ENCODE measurements around the gene CTSE. TPM values are rescaled to one million over a fixed set of nuclear protein-coding genes. Genes with fewer than 3 reads are reported as not detected.
"Not testable (repeated sequence)": the region's sequence is repeated elsewhere in the genome, so short reads cannot be mapped to it uniquely, and the experiment has no call there.

Gene CTSE
- total RNA-seq, 2 experiments from 2014 or later = not detected

- ChIA-PET POLR2A (no interaction called here), CTCF (interaction anchor here (1.0 to 2.2 kb wide), 2 partner anchors 21 to 32 kb away, joined by 3 to 6 read pairs; no protein-coding TSS in a partner anchor)
Measured at GRCh38 chr1:205998457-205999241, 25.0 kb downstream of the CTSE start.

- CTCF ChIA-PET = interaction anchor here (2.2 kb wide), 1 partner anchor 19 kb away, joined by 6 read pairs; no protein-coding TSS in a partner anchor
- POLR2A ChIA-PET = not testable (repeated sequence)
Measured at GRCh38 chr1:205996641-205997040, 27.1 kb downstream of the CTSE start.

GRCh38 chr1:205994346-205994745 is 29.3 kb downstream of the CTSE start:
- ChIA-PET CTCF (no interaction called here), POLR2A (no interaction called here)

- CTCF ChIA-PET = no interaction called here
- POLR2A ChIA-PET = no interaction called here
Measured at GRCh38 chr1:205993068-205993467, 30.6 kb downstream of the CTSE start.

GRCh38 chr1:205992218-205992882 is 31.3 kb downstream of the CTSE start:
- ChIA-PET POLR2A (no interaction called here), CTCF (interaction anchor here (1.0 kb wide), 1 partner anchor 15 kb away, joined by 5 read pairs; no protein-coding TSS in a partner anchor)

GRCh38 chr1:205991237-205991636 is 32.5 kb downstream of the CTSE start:
- ChIA-PET POLR2A (no interaction called here), CTCF (interaction anchor here (0.6 to 1.0 kb wide), 2 partner anchors 14 to 675 kb away, joined by 3 to 5 read pairs; no protein-coding TSS in a partner anchor)

GRCh38 chr1:205990226-205990625 is 33.5 kb downstream of the CTSE start:
- ChIA-PET POLR2A (no interaction called here), CTCF (interaction anchor here (0.5 to 1.0 kb wide), 2 partner anchors 13 to 1532 kb away, joined by 3 read pairs; no protein-coding TSS in a partner anchor)

- ChIA-PET CTCF (interaction anchor here (0.5 to 1.0 kb wide), 3 partner anchors 12 to 1532 kb away, joined by 3 to 4 read pairs (median 3); no protein-coding TSS in a partner anchor), POLR2A (no interaction called here)
Measured at GRCh38 chr1:205989786-205990185, 33.9 kb downstream of the CTSE start.

GRCh38 chr1:205988585-205988995 is 35.1 kb downstream of the CTSE start:
- ChIA-PET POLR2A (no interaction called here), CTCF (no interaction called here)

- POLR2A ChIA-PET = no interaction called here
- CTCF ChIA-PET = interaction anchor here (2.8 kb wide), 1 partner anchor 10 kb away, joined by 14 read pairs; no protein-coding TSS in a partner anchor
Measured at GRCh38 chr1:205986861-205987260, 36.8 kb downstream of the CTSE start.

- CTCF ChIA-PET = interaction anchor here (2.8 kb wide), 1 partner anchor 9 kb away, joined by 14 read pairs; no protein-coding TSS in a partner anchor
- POLR2A ChIA-PET = no interaction called here
Measured at GRCh38 chr1:205986292-205986691, 37.4 kb downstream of the CTSE start.

GRCh38 chr1:205985330-205986005 is 38.2 kb downstream of the CTSE start:
- ChIA-PET POLR2A (no interaction called here), CTCF (interaction anchor here (0.8 to 2.8 kb wide), 2 partner anchors 8 to 327 kb away, joined by 4 to 14 read pairs; no protein-coding TSS in a partner anchor)

GRCh38 chr1:205983925-205984725 is 39.6 kb downstream of the CTSE start:
- POLR2A ChIA-PET = no interaction called here
- CTCF ChIA-PET = interaction anchor here (1.0 kb wide), 1 partner anchor 131 kb away, joined by 4 read pairs; no protein-coding TSS in a partner anchor

- POLR2A ChIA-PET = no interaction called here
- CTCF ChIA-PET = interaction anchor here (1.4 kb wide), 1 partner anchor 322 kb away, joined by 3 read pairs; no protein-coding TSS in a partner anchor
Measured at GRCh38 chr1:205981257-205981656, 42.4 kb downstream of the CTSE start.

GRCh38 chr1:205980237-205980870 is 43.3 kb downstream of the CTSE start:
- CTCF ChIA-PET = interaction anchor here (1.4 to 4.5 kb wide), 2 partner anchors 62 to 321 kb away, joined by 3 to 68 read pairs; no protein-coding TSS in a partner anchor
- POLR2A ChIA-PET = no interaction called here

- CTCF ChIA-PET = interaction anchor here (3.9 to 4.5 kb wide), 2 partner anchors 61 to 187 kb away, joined by 43 to 68 read pairs; no protein-coding TSS in a partner anchor
Measured at GRCh38 chr1:205979301-205979700, 44.4 kb downstream of the CTSE start.

GRCh38 chr1:205978676-205979075 is 45.0 kb downstream of the CTSE start:
- POLR2A ChIA-PET = no interaction called here
- CTCF ChIA-PET = interaction anchor here (0.9 to 4.5 kb wide), 4 partner anchors 22 to 187 kb away, joined by 3 to 68 read pairs (median 24); no protein-coding TSS in a partner anchor

More at GRCh38 chr1:205979301-205979700, 44.4 kb downstream of the CTSE start:
- POLR2A ChIA-PET = no interaction called here

GRCh38 chr1:205977402-205978014 is 46.2 kb downstream of the CTSE start:
- POLR2A ChIA-PET = interaction anchor here (0.6 kb wide), 2 partner anchors 189 to 565 kb away, joined by 3 to 6 read pairs; no protein-coding TSS in a partner anchor
- CTCF ChIA-PET = interaction anchor here (0.5 to 4.5 kb wide), 38 partner anchors 9 to 442 kb away, joined by 3 to 68 read pairs (median 4); partner anchors contain the start of gene AVPR1B
